Measurements from ENCODE around the gene CDK5R2. TPM values are rescaled to one million over a fixed set of nuclear protein-coding genes. Genes with fewer than 3 reads are reported as not detected.

Gene CDK5R2
- total and polyA plus RNA-seq, 12 donors: 0.13 to 10.4 (median 1.7) TPM; not detected in 3

- H3K4me1 ChIP-seq (replicated peaks in 1 of 2): peaks cover 12 to 15% of the 10 kb centered on the region in 2 donors
- DNase-seq: peak in 1 of 7 donors; percentile 64
- H3K9me3 ChIP-seq (replicated peaks in 1 of 3): no peaks in the 10 kb centered on the region
- no peak overlapping the region for H3K27ac ChIP-seq
- WGBS, 4 donors: 3 to 38% (median 32%) methylated on average over 5 to 13 of the region's 13 CpGs
- intact Hi-C loops (cut with DNase I): loop anchor here in 1 of 2 donors (10.0 kb wide), 1 partner anchor 163 kb away; no protein-coding TSS in a partner anchor
- no peaks in the 10 kb centered on the region for H3K36me3 ChIP-seq (replicated peaks in 1 of 2)
- no peak overlapping the region for H3K4me3 ChIP-seq
- H3K27me3 ChIP-seq: peaks cover 80% of the 10 kb centered on the region
- TF ChIP-seq CTCF (IDR thresholded peaks at IDR 0.05) (no peak), POLR2A (IDR thresholded peaks at IDR 0.05) (no peak)
Observed at GRCh38 chr2:218991674-218992168, 32.3 kb downstream of the CDK5R2 start.

GRCh38 chr2:218992196-218992595, 32.7 kb downstream of the CDK5R2 start:
- Histone ChIP-seq H3K27ac (peak overlapping the region in 1 of 5 donors; percentile 74), H3K4me3 (no peak overlapping the region), H3K9me3 (replicated peaks in 1 of 3) (no peaks in the 10 kb centered on the region), H3K27me3 (peaks cover 75% of the 10 kb centered on the region), H3K36me3 (replicated peaks in 1 of 2) (no peaks in the 10 kb centered on the region), H3K4me1 (replicated peaks in 1 of 2) (peaks cover 12 to 15% of the 10 kb centered on the region in 2 donors)
- no peak for DNase-seq
- TF ChIP-seq POLR2A (IDR thresholded peaks at IDR 0.05) (no peak), CTCF (IDR thresholded peaks at IDR 0.05) (no peak)
- intact Hi-C loops (cut with DNase I): loop anchor here in 1 of 2 donors (10.0 kb wide), 1 partner anchor 163 kb away; no protein-coding TSS in a partner anchor
- 32 to 37% (median 34%) methylated on average over 2 to 7 of the region's 7 CpGs for WGBS, 4 donors

GRCh38 chr2:218992703-218993344, 33.4 kb downstream of the CDK5R2 start:
- Histone ChIP-seq H3K27me3 (peaks cover 68% of the 10 kb centered on the region), H3K4me3 (peak overlapping the region in 2 of 4 donors; percentile 19 to 57), H3K27ac (peak overlapping the region in 1 of 5 donors; percentile 74), H3K9me3 (replicated peaks in 1 of 3) (no peaks in the 10 kb centered on the region), H3K36me3 (replicated peaks in 1 of 2) (no peaks in the 10 kb centered on the region), H3K4me1 (replicated peaks in 1 of 2) (peaks cover 12 to 15% of the 10 kb centered on the region in 2 donors)
- 1 to 11% (median 4%) methylated on average over 10 to 44 of the region's 44 CpGs for WGBS, 4 donors
- peak in 4 of 7 donors; percentile 25 to 80 (median 32) for DNase-seq
- TF ChIP-seq POLR2A (IDR thresholded peaks at IDR 0.05) (peak in 1 of 2 donors; percentile 16), CTCF (IDR thresholded peaks at IDR 0.05) (no peak)
- intact Hi-C loops (cut with DNase I): loop anchor here in 1 of 2 donors (10.0 kb wide), 1 partner anchor 162 kb away; no protein-coding TSS in a partner anchor
